Right ventricle myocardium inferior (tissue), 1 donor: ENCODE results near the gene CNGB1. TPM values are rescaled to one million over a fixed set of nuclear protein-coding genes. Genes with fewer than 3 reads are reported as not detected.
"Not testable (repeated sequence)": the region's sequence is repeated elsewhere in the genome, so short reads cannot be mapped to it uniquely, and the experiment has no call there.

Experiments
- ATAC-seq: fragments of 200-7000 bp; cut with Tn5 transposase; one replicate; pipeline ENCODE4 v1.9.1; 2020; ENCODE audit warnings: mild to moderate bottlenecking, moderate library complexity
- DNase-seq: peaks from one replicate; pipeline ENCODE4 v3.0.0; 2021; ENCODE audit errors: missing footprints
- intact Hi-C: fragments of 100-400 bp; cut with DNase I; formaldehyde crosslinking; loops from one replicate; pipeline ENCODE4 v1.11.0; 2022
- total RNA-seq: library from RNA; stranded (reverse); fragmentation: NEBNext Ultra II Directional; extraction: Animal tissue kit (Norgen Biotek cat#: 25700); gene quantifications from one replicate; pipeline ENCODE4 v1.2.1, GENCODE V29; 2021
- donor health status: DM: no; HTN: yes; CAD: no; lungs with severe emphysema.

CNGB1 gene
- total RNA-seq, 1 donor from 2014 or later = not detected

- ATAC-seq (no peak), DNase-seq (no peak)
- intact Hi-C loops = no loop called here
Observed at GRCh38 chr16:57901480-57902069, 69.4 kb downstream of the CNGB1 start.

- DNase-seq (no peak), ATAC-seq (no peak)
- intact Hi-C loops = loop anchor here (1.0 kb wide), 1 partner anchor 104 kb away; no protein-coding TSS in a partner anchor
Observed at GRCh38 chr16:57900796-57901479, 70.0 kb downstream of the CNGB1 start.

GRCh38 chr16:57899771-57900661 is 70.9 kb downstream of the CNGB1 start:
- ATAC-seq (peak; percentile 68), DNase-seq (peak; percentile 84)
- intact Hi-C loops = loop anchor here (1.0 to 5.0 kb wide), 3 partner anchors 100 to 227 kb away; partner anchors contain the start of genes CFAP20 and ZNF319

- ATAC-seq (no peak), DNase-seq (no peak)
- intact Hi-C loops = loop anchor here (1.0 to 5.0 kb wide), 2 partner anchors 101 to 228 kb away; partner anchors contain the start of genes CFAP20 and ZNF319
Observed at GRCh38 chr16:57898961-57899360, 72.0 kb downstream of the CNGB1 start.

- intact Hi-C loops = loop anchor here (5.0 kb wide), 1 partner anchor 229 kb away; the partner anchor contains the start of gene CFAP20
- DNase-seq (no peak), ATAC-seq (no peak)
Observed at GRCh38 chr16:57897996-57898395, 72.9 kb downstream of the CNGB1 start.

GRCh38 chr16:57897053-57897784 is 73.7 kb downstream of the CNGB1 start:
- intact Hi-C loops = loop anchor here (5.0 kb wide), 1 partner anchor 230 kb away; the partner anchor contains the start of gene CFAP20
- ATAC-seq = no peak
- no peak for DNase-seq

- intact Hi-C loops = loop anchor here (5.0 kb wide), 1 partner anchor 232 kb away; the partner anchor contains the start of gene CFAP20
- DNase-seq, ATAC-seq: not testable (repeated sequence)
Observed at GRCh38 chr16:57895081-57895547, 75.8 kb downstream of the CNGB1 start.

- intact Hi-C loops = loop anchor here (5.0 kb wide), 1 partner anchor 233 kb away; the partner anchor contains the start of gene CFAP20
- DNase-seq (no peak), ATAC-seq (no peak)
Observed at GRCh38 chr16:57894390-57895080, 76.4 kb downstream of the CNGB1 start.

- DNase-seq (peak; percentile 71), ATAC-seq (no peak)
- intact Hi-C loops = no loop called here
Observed at GRCh38 chr16:57893559-57894389, 77.2 kb downstream of the CNGB1 start.

GRCh38 chr16:57893217-57893558 is 77.7 kb downstream of the CNGB1 start:
- DNase-seq (no peak), ATAC-seq (no peak)
- intact Hi-C loops = no loop called here

- intact Hi-C loops = no loop called here
- DNase-seq = peak; percentile 77
- peak; percentile 16 for ATAC-seq
Observed at GRCh38 chr16:57892447-57893096, 78.4 kb downstream of the CNGB1 start.

GRCh38 chr16:57892041-57892440 is 78.9 kb downstream of the CNGB1 start:
- DNase-seq (no peak), ATAC-seq (no peak)
- intact Hi-C loops = no loop called here

GRCh38 chr16:57890752-57891111 is 80.2 kb downstream of the CNGB1 start:
- DNase-seq (no peak), ATAC-seq (peak; percentile 18)
- intact Hi-C loops = no loop called here

GRCh38 chr16:57889960-57890751 is 80.8 kb downstream of the CNGB1 start:
- intact Hi-C loops = no loop called here
- DNase-seq (no peak), ATAC-seq (peak; percentile 80)

GRCh38 chr16:57889522-57889921 is 81.4 kb downstream of the CNGB1 start:
- ATAC-seq (no peak), DNase-seq (no peak)

GRCh38 chr16:57889111-57889510 is 81.8 kb downstream of the CNGB1 start:
- ATAC-seq (no peak), DNase-seq (no peak)
- intact Hi-C loops = no loop called here

More at GRCh38 chr16:57889522-57889921, 81.4 kb downstream of the CNGB1 start:
- intact Hi-C loops = no loop called here
